Measurements from ENCODE around the gene GRHL1.

The GRHL1 gene

DNA sequence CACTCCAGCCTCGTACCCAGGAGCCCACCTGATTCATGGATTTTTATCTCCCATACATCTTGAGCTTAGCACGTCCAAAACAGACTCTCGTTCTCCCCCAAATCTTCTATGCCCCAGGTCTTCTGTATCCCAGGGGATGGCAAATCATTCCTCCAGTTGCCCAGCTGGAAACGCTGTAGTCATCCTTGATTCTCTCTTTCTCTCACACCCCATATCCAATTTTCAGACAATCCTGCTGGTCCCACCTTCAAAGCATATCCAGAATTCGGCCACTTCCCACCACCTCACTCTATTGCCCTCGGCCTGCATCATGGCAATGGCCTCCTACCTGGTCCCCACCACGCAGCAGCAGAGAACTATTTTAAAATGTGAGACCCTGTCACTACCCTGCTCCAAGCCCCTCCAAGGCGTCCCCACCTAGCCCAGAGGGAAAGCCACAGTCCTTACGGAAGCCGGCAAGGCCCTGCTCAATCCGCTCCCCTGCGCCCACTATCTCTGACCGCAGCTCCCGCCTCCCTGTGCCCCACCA, 1.4 kb upstream of the GRHL1 start:
- no peak for DNase-seq

DNA sequence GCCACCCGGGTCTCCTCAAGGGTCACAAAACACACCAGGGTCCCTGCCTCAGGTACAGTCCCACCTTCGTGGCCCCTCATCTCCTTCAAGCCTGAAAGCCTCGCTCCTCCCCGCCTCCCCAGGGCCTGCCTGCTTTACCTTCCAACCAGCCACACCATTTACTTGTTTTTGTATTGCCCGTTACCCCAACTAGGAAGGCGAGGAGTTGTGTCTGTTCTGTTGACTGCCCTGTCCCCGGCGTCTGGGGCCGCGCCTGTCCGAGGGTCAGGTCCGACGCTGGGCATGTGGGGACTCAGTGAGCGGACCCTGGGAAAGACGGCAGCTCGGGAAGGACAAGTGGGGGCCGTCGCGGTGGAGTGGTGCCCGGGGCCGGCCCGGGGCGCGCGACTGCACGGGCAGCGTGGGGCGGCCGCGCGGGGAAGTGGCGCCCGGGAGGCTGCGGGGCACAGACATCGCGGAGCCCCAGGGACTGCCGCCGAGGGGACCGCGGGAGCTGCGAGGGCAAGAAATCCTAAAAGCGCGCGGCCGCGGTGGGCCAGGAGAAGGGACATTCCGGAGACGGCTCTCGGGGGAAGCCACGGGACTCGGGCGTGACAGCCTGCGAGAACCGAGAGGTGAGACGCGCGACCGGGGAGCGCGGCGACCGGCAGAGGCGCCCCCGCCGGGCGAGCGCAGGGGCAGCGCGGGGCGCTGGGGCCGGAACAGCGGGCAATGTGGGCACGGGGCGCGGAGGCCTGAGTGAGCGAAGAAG, 797 bp upstream of the GRHL1 start:
- peak; percentile 81 for DNase-seq

DNA sequence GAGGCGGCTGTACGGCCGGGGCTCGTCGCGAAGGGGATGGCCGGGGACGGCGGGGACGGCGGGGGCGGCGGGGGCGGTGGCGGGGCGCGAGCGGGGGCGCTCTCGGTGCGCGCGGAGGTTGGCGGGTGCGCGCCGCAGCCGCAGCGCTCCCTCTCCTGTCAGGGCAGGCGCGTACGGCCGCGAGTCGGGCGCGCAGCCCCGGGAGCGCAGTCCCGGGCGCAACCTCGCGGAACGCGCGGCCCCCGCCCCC, 296 bp upstream of the GRHL1 start:
- no peak for DNase-seq

DNA sequence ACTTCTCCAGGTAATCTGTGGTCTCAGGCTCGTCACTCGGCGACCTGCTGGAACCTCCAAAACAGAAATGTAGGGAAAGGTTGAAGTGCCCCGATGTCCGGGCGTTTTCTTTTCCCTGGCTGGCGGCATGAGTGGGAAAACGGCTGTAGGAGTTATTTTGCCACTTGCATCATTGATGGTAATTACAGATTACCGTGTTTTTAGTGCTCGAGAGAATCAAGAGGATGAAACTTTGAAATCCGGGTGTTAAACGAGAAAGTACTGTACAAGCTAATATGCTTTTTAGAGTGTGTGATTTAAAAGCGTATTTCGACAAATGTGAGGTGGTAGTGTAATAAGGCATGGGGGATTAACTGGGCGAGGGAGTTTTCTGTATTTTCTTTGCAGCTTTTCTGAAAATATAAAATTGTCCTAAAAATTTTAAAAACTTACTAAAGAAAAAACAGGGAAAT, 819 bp downstream of the GRHL1 start:
- DNase-seq = no peak

DNA sequence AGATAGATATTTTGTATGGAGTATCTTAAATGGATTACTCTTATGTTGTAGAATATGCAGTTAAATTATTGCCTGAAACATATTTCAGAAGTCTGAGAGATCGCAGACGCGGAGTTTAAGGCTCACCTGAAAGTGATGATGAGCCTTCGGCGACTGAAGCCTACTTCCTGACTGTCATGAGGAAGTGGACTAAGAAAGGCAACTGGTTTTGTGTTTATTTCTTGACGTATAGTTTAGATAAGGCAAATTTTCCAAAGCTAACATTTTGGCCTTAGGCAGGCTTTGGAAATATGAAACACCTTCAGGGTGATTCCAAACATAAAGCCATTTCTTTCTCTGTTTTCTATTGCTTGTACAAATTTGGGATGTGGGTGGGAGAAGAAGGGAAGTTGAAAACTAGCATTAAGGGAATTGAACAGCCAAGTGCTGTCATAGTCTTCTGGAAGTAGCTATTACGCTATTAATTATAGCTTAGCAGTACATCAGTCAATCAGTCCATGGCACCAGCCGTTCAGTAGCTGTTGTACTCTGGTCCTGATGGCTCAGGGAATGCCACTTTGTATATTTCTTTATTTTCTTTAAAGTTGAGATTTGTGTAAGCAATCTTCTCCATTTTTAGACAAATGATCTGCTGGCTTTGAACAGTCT, 1.5 kb downstream of the GRHL1 start:
- DNase-seq = no peak

DNA sequence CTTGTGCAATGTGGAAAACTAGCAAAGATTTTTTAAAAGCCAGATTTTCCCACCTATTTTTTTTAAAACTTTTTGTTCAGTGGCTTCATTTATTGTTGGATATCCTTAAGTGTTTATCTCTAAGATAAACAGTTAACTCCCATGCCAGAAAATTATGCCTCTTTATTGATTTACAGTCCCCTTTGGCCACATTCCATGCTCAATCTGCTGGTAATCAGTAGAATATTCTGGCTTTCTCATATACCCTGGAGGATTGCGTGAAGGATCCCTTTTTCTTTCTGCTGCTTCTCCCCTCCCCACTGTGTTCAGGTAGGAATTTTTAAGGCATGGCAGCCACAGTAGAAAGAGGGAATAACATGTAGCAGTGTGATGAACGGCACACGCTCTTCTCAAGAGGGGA, 2.6 kb downstream of the GRHL1 start:
- DNase-seq = no peak

DNA sequence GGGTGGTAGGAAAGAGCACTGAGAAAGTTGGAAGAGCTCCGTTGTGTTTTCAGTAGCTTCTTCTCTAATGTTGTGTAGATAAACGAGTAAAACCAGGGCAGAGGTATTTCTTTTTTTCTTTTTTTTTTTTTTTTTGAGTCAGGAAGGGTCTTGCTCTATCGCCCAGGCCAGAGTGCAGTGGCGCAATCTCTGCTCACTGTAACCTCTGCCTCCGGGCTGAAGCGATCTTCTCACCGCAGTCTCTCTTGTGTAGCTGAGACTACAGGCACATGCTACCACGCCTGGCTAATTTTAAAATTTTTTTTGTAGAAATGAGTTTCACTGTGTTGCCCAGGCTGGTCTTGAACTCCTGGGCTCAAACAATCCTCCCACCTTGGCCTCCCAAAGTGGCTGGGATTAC, 6.6 kb downstream of the GRHL1 start:
- no peak for DNase-seq

DNA sequence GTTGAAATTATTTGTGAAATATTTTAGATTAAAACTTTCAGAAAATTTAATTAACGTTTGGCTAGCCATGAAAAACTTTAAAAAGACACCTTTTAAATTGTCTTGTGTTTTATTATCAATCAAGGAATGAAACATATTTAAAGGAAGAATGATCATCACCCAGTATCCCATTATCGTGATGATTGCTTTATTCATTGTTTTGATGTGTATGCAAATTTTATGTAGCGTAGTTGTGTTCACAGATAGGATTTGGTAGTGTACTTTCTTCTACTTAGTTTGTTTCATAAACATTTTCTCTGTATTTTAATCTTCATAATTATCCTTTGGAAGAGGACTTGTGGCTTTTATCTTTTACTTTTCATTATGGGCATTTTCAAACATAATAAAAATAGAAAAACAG, 7.8 kb downstream of the GRHL1 start:
- no peak for DNase-seq

DNA sequence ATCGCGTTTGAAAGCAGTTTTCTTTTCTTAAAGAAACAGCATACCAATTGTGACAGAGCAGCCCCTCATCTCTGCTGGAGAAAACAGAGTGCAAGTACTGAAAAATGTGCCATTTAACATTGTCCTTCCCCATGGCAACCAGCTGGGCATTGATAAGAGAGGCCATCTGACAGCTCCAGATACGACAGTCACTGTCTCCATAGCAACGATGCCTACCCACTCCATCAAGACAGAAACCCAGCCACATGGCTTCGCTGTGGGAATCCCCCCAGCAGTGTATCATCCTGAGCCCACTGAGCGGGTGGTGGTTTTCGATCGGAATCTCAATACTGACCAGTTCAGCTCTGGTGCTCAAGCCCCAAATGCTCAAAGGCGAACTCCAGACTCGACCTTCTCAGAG, 9.5 kb downstream of the GRHL1 start:
- no peak for DNase-seq

DNA sequence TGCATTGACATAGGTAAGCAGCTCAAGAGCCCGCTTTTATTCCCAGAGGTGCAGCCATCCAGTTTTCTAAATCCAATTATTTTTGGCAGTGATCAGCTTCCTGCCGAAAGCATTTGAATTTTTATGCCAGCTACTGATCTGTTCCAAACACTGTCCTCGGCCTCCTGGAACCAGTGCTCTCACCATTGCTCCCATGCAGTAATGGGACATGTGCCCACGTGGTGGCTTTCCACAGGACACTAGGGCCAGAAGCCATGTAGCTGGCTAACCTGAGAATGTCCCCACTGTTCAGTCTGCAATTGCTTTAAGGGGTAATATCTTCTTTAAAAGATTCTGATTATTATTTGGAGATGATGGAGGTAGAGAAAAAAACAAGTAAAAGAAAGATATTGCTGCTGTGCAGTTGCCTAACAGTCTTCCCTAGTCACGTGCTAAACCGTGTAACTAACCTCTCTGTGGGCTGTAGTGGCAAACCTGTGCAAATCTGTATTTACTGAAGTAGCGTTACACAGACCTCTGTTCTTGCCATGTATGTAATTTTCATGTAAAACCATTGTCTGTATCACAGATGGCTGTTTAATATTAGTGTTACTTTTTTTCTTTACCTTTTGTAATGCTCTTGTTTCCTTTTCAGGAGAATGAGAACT, 13.0 kb downstream of the GRHL1 start:
- no peak for DNase-seq

DNA sequence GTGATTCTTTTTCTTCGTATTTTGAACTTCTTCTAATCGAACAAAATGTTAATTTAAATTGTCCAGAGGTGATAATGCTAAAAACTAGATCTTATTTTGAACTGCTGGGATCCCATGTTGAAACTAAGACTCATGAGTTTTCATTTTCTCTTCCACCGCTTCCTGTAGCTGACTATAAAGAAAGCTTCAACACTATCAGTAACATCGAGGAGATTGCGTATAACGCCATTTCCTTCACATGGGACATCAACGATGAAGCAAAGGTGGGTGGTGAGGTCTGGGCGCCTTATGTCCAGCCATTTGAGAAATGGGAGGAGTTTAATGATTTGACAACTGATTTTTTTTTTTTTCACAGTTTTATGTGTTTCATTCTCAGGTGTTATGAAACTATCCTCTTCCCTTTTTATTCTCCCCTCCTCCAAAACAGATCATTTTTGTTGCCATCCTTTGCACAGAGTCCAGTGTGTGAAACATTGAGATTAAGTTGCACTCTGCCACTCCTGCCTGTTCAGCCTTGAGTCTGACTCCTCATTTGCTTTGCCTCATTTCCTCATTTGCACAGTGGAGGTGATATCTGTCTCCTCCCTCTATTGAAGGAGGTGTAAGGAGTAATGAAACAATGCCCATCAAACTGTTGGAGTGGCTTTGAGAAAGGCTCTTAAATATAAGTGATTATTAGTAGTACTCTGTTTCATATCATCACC, 13.8 kb downstream of the GRHL1 start:
- DNase-seq = no peak

DNA sequence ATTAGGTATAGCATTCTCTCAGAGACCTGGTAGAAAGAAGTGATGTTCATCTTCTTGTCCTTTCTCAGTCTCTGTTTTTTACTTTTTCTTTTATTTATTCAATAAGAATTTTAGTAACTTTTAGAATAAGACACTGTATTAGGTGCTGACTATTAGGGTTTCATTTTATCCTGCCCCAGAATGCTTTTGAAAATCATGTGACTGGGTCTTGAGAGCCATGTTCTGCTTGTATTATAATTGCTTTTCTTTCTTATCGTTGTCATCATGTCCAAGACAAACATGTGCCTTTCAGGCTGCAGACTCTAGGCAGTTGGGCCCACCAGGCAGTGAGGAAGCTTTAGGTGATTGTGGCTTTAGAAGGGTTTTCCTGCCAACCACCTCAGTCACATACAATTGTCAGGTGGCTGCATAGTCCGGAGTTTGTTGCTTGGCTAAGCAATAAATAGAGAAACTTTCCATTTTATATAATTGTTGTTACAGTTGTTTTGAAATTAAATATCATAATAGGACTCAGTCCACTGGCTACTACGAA, 15.1 kb downstream of the GRHL1 start:
- no peak for DNase-seq

DNA sequence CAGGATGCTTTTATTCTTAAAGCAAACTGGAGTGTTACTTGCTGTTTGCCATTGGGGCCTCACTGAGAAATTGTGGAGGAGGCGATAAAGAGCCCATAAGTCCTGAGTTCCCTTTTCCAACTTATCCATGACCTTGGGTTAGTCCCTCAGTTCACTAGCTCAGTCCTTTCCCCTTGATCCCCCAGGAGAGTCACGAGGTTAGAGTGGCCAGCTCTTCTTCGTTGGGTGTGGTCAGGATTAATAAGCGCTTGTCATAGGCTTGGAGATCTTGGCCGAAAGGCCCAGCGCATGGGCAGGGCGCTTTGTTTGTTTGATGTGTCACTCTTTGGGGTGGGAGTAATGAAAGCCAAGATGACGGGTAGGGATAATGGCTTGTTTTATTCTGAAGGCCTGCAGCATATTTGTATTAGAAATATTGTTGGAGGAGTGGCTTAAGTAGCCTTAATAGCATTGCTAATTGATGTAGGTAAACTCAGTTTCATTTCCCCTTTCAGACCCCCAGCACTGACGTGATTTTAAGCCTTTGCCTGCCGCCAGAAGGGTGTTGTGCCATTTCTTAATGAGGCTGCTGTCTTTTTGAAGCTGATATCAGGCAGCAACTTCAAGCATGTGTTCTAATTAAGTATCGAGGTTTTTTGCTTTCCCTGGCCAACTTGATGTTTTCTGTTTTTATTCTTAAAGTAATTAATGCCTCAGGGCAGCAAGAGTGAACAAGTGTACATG, 15.7 kb downstream of the GRHL1 start:
- no peak for DNase-seq

DNA sequence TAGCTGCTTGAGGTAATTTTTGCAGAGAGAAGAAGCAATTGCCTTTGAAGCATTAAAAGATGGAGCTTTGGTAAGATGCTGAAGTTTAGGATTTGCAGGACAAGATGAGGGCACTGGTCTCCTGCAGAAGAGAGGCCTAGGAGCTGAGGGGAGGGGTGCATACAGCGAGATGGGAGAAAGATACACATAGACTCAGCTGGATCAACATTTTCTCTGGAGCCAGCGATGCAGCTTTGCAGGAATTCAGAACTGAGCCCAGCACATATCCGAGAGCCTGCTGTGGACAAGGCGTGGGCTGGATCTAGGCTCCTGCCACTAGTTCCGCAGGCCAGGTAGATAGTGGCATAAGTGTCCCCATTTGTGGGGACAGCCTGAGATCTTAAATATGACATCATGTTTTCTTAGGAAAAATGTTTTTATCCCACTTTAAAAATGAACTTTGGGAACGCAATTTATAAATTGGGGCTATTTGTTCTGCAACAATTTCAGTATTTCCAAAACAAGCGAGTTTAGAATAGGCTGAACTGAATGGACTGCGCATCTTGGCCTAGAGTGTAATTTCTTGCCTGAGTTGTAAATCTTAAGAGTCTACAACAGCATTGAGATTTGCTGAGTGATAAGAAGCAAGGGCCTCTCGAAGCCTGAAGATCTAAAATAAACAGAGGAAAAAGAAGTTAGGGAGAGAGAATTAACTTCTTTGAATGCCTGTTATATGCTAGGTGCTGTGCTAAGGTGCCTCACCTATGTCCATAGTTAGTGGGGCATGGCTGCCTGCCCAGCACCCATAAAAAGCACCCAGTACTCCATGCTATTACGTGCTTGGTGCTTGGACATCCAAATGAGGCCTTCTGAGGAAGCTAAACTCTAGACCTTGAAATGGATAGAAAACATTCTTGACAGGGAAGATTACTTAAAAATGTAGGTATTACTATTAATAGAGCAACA, 17.3 kb downstream of the GRHL1 start:
- no peak for DNase-seq

DNA sequence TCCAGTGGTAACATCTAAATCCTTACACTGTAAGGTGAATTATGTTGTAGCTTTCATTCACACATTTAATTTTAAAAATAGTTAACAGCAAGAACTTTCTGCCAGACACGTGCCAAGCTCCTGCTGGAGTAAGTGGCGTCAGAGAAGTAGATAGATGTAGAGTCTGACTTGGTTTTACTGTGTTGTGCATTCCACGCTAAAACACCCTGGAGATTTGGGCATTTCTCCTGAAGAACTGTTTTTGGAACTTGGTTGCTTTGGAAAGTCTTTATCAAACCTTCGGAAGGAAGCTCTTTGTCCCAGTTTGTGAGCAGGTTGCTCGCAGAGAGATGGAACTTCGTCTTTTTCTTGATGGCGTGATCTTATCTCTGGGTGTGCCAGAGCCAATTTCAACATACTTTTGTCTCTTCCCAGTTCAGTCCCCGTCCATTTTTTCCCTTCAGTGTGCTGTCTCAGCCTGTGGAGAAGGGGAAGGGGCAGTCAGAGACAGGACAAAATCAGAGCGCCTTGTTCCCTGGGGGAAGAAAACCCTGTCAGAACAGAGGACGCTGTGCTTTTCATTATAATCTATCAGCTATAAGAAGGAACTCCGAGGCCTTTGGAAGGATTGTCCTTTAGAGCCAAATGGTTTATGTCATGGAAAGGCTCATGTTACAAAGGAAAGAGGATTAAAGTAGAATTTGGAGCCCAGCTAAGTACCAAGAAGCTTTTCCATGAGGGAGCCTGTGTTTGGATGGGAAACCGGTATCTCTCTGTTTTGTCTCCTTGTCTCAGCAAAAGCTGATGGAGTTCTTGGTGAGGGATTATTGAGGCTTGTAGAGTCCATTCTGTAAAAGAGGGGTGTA, 18.9 kb downstream of the GRHL1 start:
- DNase-seq = no peak

DNA sequence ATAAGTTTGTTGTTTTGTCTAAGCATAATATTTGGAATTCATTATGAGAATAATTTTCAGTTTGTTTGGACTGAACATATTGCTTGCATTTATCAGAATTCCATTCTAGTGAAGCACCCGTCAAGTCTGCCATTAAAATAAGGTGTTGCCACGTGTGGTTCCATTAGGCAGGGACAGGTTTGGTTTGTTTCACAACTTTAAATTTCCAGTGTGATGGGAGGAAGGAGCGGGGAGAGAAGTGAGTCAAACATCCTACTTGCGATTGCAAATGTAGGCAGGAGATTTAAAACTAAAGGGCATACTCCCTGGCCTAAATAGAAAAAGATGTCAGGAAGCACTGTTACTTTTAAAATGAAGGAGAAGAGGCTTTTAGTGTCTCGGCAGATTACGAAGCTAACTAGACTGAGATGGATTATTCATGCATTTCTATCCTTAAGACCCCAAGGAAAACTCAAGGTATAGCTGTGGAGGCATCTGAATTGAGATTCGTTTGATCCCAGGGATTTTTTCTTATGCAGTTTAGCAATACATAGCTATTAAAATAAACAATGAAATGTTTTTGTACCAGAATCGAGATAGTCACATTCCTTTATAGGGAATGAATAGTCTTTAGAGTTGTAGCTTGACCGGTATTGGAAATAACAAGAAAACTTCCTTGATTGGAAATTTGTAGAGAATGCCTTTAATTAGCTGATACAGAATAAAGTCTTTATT, 19.8 kb downstream of the GRHL1 start:
- DNase-seq = no peak

DNA sequence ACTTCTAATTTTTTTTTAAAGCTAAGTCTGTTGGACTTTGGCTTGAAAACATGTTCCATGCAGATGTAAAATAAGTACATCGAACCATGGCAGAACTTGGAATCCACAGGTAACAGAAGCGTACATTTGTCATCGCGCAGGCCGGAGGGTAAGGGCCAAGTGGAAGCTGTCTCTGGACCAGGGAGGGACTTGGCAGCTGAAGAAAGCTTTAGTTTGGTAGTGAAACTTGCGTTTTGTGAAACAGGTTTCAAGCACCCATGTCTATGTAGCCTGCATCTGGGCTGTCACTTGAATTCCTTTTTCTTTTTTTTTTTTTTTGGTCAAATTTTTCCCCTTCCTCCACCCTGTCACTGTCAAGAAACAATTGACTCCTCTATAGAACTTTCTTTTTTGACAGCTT, 20.4 kb downstream of the GRHL1 start:
- DNase-seq = no peak

DNA sequence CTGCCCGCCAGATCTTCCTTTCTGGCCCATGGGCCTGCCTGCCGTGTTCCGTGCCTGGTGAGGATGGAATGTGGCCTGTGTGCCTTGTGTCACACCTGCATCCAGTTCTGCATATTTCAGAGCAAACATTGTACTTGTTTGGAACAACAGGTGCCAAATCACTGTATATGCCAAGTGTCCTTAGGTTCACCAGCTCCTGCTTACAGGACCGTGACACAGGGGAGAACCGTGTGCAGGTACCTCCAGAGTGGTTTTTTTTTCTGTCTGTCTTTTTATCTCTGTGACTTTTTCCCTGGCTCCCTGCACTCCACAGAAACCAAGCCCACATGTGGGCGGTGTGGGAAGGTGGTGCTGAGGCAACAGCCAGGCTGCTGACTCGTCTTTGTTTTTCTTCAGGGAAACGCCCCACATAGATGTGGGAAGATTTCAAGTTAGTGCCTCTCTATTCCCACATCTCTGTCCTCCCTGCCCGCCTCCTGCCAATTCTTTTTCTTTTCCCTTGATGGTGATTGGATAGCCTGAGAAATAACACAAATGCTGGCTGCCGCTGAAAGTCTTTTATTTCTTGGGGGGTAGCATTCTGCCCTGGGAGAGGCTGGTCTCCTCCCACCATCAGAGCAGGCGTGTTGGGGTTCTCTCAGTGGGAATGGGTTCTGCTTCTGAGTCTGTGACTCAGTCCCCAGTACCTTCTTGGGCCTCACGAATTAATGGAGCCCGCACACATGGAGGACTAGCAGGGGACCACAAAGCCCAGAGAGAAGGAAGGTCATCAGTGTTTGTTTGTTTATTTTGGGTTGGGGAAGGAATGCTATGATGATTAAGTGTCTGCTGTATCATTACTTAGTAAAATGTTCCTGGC, 21.4 kb downstream of the GRHL1 start:
- no peak for DNase-seq

DNA sequence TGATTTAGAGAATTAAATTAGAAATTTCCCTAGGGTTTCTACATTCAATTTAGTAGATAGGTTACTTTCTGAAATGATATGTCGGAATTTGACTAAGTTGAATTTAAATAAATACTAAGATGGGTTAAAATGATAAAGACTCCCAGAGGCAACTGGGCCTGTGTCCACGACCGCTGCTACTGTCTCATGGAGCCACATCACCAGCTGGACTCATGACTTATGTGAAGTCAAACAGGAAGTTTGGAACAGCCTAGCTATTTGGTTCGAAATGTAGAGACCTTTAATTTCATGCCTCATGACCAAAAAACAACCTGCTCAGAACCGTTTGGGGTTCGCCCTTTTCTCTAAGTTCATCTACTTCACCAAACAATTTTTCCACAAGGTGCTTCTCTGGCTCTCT, 22.2 kb downstream of the GRHL1 start:
- no peak for DNase-seq
